ENCODE measurements around the gene ATP5F1D.

The ATP5F1D gene

DNA sequence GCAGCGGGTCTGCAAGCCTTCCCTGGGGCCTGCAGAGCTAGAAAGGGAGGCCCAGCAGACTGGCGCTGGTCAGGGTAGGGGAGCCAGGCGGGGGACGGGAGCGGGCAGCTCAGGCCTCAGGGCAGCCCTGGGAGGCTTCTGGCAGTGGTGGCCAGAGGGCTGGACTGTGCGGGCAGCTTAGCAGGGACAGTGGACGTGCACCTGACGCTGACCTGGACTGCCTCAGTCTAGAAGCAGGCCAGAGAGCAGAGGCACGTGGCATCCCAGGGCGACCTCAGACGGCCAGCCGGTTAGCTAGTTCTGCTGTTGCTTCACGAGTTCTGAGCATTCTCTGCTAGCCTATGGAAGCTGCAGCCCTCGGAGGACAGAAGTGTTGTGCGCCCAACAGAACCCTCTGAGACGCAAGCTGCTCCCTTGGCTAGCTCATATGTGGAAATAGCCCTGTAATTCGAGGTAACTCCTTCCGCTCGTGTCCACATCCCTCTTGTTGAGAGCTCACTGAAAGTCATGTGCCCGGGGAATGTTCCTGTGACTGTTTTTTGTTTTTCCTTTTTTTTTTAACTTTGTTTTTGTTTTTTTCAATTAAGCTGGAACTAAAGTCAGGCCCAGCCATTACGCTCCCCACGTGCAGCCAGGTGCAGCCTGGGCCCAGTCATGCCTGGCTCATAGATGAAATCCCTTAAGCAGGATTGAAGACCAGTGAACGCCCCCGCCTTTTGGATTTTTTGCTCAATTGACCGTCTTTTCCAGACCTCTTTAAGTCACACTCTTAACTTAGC lies 31.9 kb downstream of the ATP5F1D start:
- DNase-seq = peak; percentile 52
- peak overlapping the region; percentile 92 for H3K27ac ChIP-seq

DNA sequence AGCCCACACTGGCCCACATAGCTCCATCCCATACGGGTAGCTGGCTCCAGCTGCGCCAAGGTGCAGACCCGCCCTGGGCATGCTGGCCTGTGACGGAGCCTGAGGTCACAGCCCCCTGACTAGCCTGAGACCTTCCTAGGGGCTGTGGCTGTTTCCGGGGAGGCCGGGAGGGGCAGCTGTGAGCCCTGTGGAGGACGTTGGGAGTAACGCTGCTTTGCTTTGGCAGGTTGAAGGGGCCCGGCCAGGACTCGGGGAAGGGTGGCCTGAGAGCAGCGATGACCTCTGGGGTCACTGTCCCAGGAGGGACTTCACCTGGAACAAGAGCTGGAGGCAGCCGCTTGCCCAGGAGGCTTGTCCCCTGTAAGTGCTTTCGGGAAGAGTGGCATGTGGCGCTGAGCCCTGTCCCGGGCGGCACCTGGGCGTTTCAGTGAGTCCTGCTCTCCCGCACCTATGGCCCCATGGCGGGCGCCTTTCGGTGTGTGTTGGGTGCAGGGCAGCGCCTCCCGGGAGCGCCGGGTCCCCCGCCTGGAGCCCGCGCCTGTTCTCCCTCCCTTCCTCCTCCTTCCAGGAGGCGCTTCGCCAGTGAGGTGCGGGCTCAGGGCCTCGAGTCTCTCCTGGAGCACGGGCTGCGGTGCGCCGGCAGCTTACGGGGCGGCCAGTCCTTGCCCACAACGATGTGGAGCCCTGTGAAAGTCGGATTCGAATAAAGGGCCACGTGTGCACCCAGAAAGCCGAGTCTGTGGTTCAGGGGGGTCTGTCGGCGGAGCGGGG lies 32.7 kb downstream of the ATP5F1D start:
- no peaks in the 10 kb centered on the region for H3K9me3 ChIP-seq (ENCODE audit: severe bottlenecking)
- peak overlapping the region; percentile 92 for H3K27ac ChIP-seq
- no peak for TF ChIP-seq CTCF (IDR thresholded peaks at IDR 0.05; ENCODE audit: low read depth, low read length)
- peaks cover 75% of the 10 kb centered on the region for H3K36me3 ChIP-seq
- no peaks in the 10 kb centered on the region for H3K27me3 ChIP-seq (ENCODE audit: insufficient read depth, low read depth, severe bottlenecking)
- peak overlapping the region; percentile 33 for H3K4me3 ChIP-seq (ENCODE audit: low read depth, low read length)
- DNase-seq = no peak

More for the DNA sequence above, 31.9 kb downstream of the ATP5F1D start:
- no peaks in the 10 kb centered on the region for H3K27me3 ChIP-seq (ENCODE audit: insufficient read depth, low read depth, severe bottlenecking)
- no peak for TF ChIP-seq CTCF (IDR thresholded peaks at IDR 0.05; ENCODE audit: low read depth, low read length)
- peaks cover 68% of the 10 kb centered on the region for H3K36me3 ChIP-seq
- H3K9me3 ChIP-seq (ENCODE audit: severe bottlenecking) = no peaks in the 10 kb centered on the region
- H3K4me3 ChIP-seq (ENCODE audit: low read depth, low read length) = no peak overlapping the region

- H3K4me3 ChIP-seq (ENCODE audit: low read depth, low read length) = peak overlapping the region; percentile 33
- peak; percentile 30 for DNase-seq
- H3K27ac ChIP-seq = peak overlapping the region; percentile 92
- H3K36me3 ChIP-seq = peaks cover 79% of the 10 kb centered on the region
- H3K9me3 ChIP-seq (ENCODE audit: severe bottlenecking) = no peaks in the 10 kb centered on the region
- H3K27me3 ChIP-seq (ENCODE audit: insufficient read depth, low read depth, severe bottlenecking) = no peaks in the 10 kb centered on the region
- TF ChIP-seq CTCF (IDR thresholded peaks at IDR 0.05; ENCODE audit: low read depth, low read length) = no peak
These were observed 33.3 kb downstream of the ATP5F1D start for GRCh38 chr19:1274852-1275259.

DNA sequence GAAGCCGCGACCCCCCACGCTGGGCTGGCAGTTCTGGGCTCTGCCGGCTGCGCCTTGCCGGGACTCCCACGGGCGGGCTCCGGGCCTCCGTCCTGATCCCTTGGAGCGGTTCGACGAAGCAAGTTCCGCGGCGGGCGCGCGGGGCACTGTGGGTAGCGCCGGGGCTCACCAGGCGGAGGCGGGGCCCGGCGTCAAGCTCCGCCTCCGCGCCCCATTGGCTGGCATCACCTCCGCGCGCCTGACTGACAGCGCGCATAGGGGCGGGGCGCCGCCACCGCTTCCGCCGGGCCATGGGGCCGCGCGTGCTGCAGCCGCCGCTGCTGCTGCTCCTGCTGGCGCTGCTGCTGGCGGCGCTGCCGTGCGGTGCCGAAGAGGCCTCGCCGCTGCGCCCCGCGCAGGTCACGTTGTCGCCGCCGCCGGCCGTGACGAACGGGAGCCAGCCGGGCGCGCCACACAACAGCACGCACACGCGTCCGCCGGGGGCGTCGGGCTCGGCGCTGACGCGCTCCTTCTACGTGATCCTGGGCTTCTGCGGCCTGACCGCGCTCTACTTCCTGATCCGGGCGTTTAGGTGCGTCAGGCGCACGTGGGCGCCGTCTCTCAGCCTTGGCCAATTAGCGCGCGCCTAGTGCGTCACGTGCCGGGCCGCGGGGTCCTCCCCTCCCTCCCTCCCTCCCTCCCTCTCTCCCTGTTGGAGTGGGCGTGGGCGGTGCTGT lies 33.9 kb downstream of the ATP5F1D start, which contains the start of gene FAM174C:
TSS of gene FAM174C (plus strand) at position 271 of the 716 bp plus-strand sequence. CDS start at position 291, 20 bp downstream.
- peak within 1 kb of the TSS; percentile 59 for H3K4me3 ChIP-seq (ENCODE audit: low read depth, low read length)
- no peaks in the 10 kb centered on the region for H3K27me3 ChIP-seq (ENCODE audit: insufficient read depth, low read depth, severe bottlenecking)
- H3K27ac ChIP-seq = peak within 1 kb of the TSS; percentile 92
- peak; percentile 97 for DNase-seq
- no peak for TF ChIP-seq CTCF (IDR thresholded peaks at IDR 0.05; ENCODE audit: low read depth, low read length)
- peaks cover 78% of the 10 kb centered on the region for H3K36me3 ChIP-seq
- no peaks in the 10 kb centered on the region for H3K9me3 ChIP-seq (ENCODE audit: severe bottlenecking)

DNA sequence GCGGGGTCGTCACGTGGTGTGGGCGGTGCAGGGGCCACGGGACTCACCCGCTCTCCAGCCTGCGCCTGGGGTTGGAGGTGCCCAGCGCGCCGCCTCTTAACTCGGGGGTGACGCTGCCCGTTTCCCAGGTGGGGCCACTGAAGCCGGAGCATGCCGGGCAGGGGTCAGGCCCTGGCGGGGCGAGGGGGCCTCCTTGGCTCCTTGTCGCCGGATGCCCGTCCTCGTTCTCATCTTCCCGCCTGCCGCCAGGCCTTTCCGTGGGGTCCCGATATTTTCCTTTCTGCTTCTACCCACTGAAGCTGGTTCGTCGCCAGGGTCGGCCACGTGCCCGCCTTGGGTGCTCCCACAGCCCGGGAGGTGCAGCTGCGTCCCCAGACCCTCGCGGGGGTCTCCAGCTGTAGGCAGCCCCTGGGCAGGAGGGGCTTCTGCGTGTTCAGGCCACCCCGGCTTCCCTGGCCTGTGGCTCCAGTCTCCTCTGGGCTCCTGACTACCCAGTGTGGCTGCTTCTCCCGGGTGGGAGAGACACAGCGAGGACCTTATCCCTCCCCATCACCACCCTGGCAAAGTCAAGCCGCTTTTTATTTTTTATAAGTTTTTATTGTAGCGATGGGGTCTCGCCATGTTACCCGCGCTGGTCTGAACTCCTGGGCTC lies 34.6 kb downstream of the ATP5F1D start:
- no peak for TF ChIP-seq CTCF (IDR thresholded peaks at IDR 0.05; ENCODE audit: low read depth, low read length)
- H3K9me3 ChIP-seq (ENCODE audit: severe bottlenecking) = no peaks in the 10 kb centered on the region
- H3K27ac ChIP-seq = peak overlapping the region; percentile 92
- H3K4me3 ChIP-seq (ENCODE audit: low read depth, low read length) = peak overlapping the region; percentile 59
- peaks cover 72% of the 10 kb centered on the region for H3K36me3 ChIP-seq
- no peak for DNase-seq
- no peaks in the 10 kb centered on the region for H3K27me3 ChIP-seq (ENCODE audit: insufficient read depth, low read depth, severe bottlenecking)

All from WERI-Rb-1 (cell line).